ENCODE results near the gene SPON2. TPM values are rescaled to one million over a fixed set of nuclear protein-coding genes. Genes with fewer than 3 reads are reported as not detected.
A peak's percentile ranks its signal among the peaks of the same experiment; 100 is the strongest.

The SPON2 gene
- polyA plus RNA-seq, 1 donor from 2014 or later: 8.6 TPM

DNA sequence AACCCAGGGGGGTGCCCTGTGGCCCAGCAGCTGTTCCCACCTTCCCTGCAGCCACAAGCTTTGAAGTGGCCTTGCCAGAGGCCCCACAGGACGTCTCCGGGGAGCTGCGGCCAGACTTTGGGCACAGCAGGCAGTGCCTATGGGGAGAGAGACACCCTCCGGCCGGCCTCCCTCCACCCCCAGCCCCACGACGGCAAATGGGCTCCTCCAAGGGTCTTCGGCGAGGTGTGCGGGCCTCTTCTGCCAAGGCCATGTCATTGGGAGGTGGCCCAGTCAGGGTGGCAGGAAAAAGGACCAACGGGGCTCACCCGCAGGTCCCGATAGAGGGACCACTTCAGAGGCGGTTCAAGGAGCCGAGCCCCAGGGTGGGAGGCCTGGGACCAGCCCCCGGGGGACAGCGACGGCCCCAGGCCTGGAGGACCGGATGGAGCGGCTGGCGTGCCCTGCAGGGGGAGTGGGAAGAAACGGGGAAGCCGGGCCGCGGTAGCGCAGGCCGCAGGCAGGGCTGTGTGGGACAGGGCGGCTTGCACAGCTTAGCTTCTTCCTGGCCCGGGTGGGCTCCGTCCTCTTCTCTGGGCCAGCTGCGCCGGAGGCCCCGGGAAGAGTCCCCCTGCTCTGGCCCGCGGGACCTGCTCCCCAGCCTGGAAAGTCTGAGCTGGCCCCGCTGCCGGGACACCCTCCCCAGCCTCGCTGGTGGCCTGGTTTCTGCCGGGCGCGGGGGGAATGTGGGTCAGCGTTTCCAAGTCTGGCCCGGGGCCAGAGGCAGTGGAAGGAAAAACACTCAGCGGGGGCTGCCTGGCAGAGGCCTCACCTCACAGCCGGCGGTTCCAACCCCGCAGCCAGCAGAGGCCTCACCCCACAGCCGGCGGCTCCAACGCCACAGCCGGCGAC, 21.9 kb upstream of the SPON2 start:
- no peak overlapping the region for H3K27ac Mint-ChIP-seq
- no peaks in the 10 kb centered on the region for H3K27me3 Mint-ChIP-seq
- H3K4me1 Mint-ChIP-seq: peaks cover 0 to 7% (median 0%) of the 10 kb centered on the region in 3 donors
- no peaks in the 10 kb centered on the region for H3K36me3 Mint-ChIP-seq
- peaks cover 0 to 4% (median 0%) of the 10 kb centered on the region in 3 donors for H3K9me3 Mint-ChIP-seq
- H3K4me3 Mint-ChIP-seq: no peak overlapping the region

DNA sequence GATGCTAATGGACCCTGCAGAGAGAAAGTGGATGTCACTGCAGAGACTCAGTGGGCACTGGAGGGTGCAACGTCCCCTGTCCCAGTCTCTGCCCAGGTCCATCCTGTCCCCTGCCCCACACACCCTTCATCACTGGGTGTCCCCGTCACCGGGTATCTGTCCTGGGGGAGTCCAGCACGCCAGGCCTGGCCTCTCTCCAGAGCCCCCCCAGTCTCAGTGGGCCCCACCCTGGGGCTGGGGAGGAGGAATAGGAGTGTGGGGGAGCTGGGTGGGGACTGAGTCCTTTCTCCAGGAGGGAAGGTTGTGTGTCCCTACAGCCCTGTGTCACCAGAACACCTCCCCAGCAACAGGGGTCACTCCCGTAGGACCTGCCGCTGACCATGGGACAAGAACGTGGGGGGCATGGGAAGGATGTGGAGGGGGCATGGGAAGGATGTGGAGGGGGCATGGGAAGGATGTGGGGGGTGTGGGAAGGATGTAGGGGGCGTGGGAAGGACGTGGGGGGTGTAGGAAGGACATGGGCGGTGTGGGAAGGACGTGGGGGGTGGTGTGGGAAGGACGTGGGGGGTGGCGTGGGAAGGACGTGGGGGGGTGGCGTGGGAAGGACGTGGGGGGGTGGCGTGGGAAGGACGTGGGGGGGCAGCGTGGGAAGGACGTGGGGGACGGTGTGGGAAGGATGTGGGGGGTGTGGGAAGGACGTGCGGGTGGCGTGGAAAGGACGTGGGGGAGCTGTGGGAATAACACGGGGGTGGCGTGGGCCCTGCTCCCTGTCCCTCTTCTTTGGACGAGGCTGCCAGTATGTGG, 21.0 kb upstream of the SPON2 start:
- Mint-ChIP-seq H3K4me3 (no peak overlapping the region), H3K27ac (no peak overlapping the region), H3K36me3 (no peaks in the 10 kb centered on the region), H3K9me3 (peaks cover 0 to 4% (median 0%) of the 10 kb centered on the region in 3 donors), H3K4me1 (peaks cover 0 to 5% (median 0%) of the 10 kb centered on the region in 3 donors), H3K27me3 (no peaks in the 10 kb centered on the region)

DNA sequence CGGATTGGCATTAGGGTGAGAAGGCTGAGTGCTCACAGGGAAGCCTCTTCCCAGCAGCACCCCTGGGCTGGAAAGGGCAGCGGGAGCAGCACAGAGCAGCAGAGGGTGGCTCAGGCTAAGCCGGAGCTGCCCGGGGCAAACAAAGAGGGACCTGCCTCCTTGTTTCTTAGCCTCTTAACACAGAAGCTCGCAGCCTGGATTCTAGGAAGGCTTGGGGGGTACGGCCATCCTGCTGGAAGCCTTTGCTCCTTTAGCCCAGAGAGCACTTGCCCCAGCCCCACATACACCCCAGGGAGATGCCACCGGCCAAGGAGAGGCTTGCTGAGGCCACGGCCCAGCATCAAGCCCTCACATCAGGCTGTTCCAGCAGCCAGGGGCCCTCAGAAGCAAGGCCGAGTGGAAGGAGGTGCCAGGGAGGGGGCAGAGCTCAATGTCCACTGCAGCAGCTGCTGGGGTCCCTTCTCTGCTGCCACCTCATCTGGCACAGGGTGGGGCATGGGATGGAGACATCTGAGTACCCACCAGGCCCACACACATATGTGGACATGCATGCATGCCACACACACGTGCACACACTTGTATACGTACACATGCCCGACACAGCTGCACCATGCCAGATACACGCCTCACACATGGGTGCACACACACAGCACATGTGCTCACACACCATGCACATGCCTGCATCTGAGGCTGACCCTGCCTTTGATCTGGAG, 20.3 kb upstream of the SPON2 start:
- H3K4me1 Mint-ChIP-seq: no peaks in the 10 kb centered on the region
- H3K4me3 Mint-ChIP-seq: no peak overlapping the region
- no peaks in the 10 kb centered on the region for H3K27me3 Mint-ChIP-seq
- no peaks in the 10 kb centered on the region for H3K36me3 Mint-ChIP-seq
- H3K27ac Mint-ChIP-seq: no peak overlapping the region
- H3K9me3 Mint-ChIP-seq: peaks cover 0 to 4% (median 0%) of the 10 kb centered on the region in 3 donors

DNA sequence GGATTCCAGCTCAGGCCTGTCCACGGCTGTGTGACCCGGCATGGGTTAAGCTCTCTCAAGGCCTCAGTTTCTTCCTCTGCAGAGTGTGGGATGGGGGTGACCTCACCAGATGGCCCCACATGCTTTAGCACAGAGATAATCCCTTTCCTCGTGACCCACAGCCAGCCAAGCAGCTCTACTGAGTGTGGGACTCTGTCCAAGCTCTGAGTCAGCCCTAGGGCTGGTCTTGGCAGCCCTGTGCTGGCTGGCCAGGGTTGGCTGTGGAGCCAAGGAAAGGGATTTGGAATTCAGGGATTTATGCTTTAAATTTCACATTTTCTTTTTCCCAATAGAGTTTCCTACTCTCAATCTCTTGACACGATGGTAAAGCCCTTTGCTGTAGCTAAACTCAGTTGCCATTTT, 19.7 kb upstream of the SPON2 start:
- Mint-ChIP-seq H3K4me1 (peaks cover 2 to 3% (median 3%) of the 10 kb centered on the region in 3 donors), H3K27ac (no peak overlapping the region), H3K27me3 (no peaks in the 10 kb centered on the region), H3K9me3 (peaks cover 0 to 4% (median 0%) of the 10 kb centered on the region in 3 donors), H3K4me3 (no peak overlapping the region), H3K36me3 (no peaks in the 10 kb centered on the region)

- Mint-ChIP-seq H3K4me3 (no peak overlapping the region), H3K27me3 (no peaks in the 10 kb centered on the region), H3K27ac (no peak overlapping the region), H3K36me3 (no peaks in the 10 kb centered on the region), H3K4me1 (peaks cover 5 to 8% (median 5%) of the 10 kb centered on the region in 3 donors), H3K9me3 (peaks cover 0 to 4% (median 0%) of the 10 kb centered on the region in 3 donors)
These were observed 19.2 kb upstream of the SPON2 start for GRCh38 chr4:1191621-1192020.

- Mint-ChIP-seq H3K27ac (no peak overlapping the region), H3K36me3 (no peaks in the 10 kb centered on the region), H3K4me1 (peaks cover 14 to 21% (median 17%) of the 10 kb centered on the region in 3 donors), H3K4me3 (peak overlapping the region in 2 of 4 donors; percentile 15 to 16), H3K27me3 (no peaks in the 10 kb centered on the region), H3K9me3 (peaks cover 0 to 4% (median 0%) of the 10 kb centered on the region in 3 donors)
These were observed 14.8 kb upstream of the SPON2 start for GRCh38 chr4:1187182-1187581.

GRCh38 chr4:1183985-1184773, 11.8 kb upstream of the SPON2 start:
- H3K27ac Mint-ChIP-seq: peak overlapping the region in 2 of 3 donors; percentile 1 to 74
- H3K4me3 Mint-ChIP-seq: peak overlapping the region; percentile 3 to 89 (median 72)
- peaks cover 3 to 12% (median 9%) of the 10 kb centered on the region in 3 donors for H3K9me3 Mint-ChIP-seq
- H3K36me3 Mint-ChIP-seq: no peaks in the 10 kb centered on the region
- peaks cover 2% of the 10 kb centered on the region for H3K27me3 Mint-ChIP-seq
- H3K4me1 Mint-ChIP-seq: peaks cover 14 to 21% (median 18%) of the 10 kb centered on the region in 3 donors

DNA sequence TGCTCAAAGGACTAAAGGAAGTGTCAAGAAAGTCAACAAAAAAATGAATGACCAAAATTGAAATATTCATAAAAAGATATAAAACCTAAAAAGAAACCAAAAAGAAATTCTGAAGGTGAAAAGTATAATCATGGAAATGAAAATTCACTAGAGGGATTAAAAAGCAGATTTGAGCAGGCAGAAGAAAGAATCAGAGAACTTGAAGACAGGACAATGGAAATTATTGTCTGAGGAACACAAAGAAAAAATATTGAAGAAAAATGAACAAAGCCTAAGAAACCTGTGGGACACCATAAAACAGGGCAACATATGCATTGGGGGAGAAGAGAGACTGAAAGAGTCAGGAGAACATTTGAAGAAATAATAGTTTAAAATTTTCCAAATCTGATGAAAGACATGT, 9.9 kb upstream of the SPON2 start:
- Mint-ChIP-seq H3K36me3 (no peaks in the 10 kb centered on the region), H3K9me3 (peaks cover 3 to 12% (median 9%) of the 10 kb centered on the region in 3 donors), H3K27ac (no peak overlapping the region), H3K4me1 (peaks cover 14 to 20% (median 17%) of the 10 kb centered on the region in 3 donors), H3K4me3 (peak overlapping the region in 1 of 4 donors; percentile 38), H3K27me3 (peaks cover 3% of the 10 kb centered on the region)

GRCh38 chr4:1180663-1181062, 8.3 kb upstream of the SPON2 start:
- Mint-ChIP-seq H3K4me1 (peaks cover 10 to 13% (median 13%) of the 10 kb centered on the region in 3 donors), H3K9me3 (peaks cover 3 to 12% (median 9%) of the 10 kb centered on the region in 3 donors), H3K4me3 (no peak overlapping the region), H3K36me3 (no peaks in the 10 kb centered on the region), H3K27ac (no peak overlapping the region), H3K27me3 (peaks cover 3% of the 10 kb centered on the region)

DNA sequence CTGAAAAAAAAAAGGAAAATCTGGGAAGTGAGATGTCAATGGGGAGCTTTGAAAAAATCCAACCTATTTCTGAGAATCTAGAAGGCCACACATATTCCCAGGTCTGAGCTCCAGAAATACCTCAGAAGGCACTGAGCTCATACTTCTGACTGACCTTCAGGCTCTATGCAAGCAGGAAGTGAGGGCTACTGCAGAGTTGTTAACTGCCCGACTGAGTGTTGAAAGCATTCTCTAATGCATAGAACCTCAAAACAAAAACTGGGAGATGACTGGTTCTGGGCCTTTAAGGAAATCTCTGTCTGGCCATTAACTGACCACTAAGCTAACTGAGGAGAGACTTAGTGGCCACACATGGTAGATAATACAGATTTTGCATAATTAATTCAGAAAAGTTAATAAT, 7.6 kb upstream of the SPON2 start:
- H3K4me1 Mint-ChIP-seq: peaks cover 10 to 13% (median 13%) of the 10 kb centered on the region in 3 donors
- peaks cover 3 to 12% (median 9%) of the 10 kb centered on the region in 3 donors for H3K9me3 Mint-ChIP-seq
- H3K4me3 Mint-ChIP-seq: no peak overlapping the region
- H3K27ac Mint-ChIP-seq: no peak overlapping the region
- peaks cover 3% of the 10 kb centered on the region for H3K27me3 Mint-ChIP-seq
- no peaks in the 10 kb centered on the region for H3K36me3 Mint-ChIP-seq

DNA sequence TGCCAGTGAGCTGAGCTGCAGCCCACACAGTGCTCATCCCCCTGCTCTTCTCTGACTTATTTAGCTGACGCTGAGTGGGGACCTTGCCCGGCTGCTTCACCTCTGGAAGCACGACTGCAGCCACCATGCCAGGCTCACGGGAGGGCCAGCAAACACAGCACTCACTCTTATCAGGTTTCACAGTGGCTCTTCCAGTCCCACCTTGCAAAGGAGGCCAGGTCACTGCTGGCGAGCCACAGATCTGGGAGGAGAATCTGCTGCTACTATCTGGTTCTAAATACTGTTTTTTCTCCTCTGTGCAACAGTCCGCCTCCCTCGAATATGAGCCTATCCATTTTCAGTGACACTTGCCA, 6.7 kb upstream of the SPON2 start:
- Mint-ChIP-seq H3K4me3 (no peak overlapping the region), H3K27me3 (peaks cover 3% of the 10 kb centered on the region), H3K9me3 (peaks cover 3 to 12% (median 9%) of the 10 kb centered on the region in 3 donors), H3K36me3 (no peaks in the 10 kb centered on the region), H3K4me1 (peaks cover 6 to 7% (median 7%) of the 10 kb centered on the region in 3 donors), H3K27ac (no peak overlapping the region)

DNA sequence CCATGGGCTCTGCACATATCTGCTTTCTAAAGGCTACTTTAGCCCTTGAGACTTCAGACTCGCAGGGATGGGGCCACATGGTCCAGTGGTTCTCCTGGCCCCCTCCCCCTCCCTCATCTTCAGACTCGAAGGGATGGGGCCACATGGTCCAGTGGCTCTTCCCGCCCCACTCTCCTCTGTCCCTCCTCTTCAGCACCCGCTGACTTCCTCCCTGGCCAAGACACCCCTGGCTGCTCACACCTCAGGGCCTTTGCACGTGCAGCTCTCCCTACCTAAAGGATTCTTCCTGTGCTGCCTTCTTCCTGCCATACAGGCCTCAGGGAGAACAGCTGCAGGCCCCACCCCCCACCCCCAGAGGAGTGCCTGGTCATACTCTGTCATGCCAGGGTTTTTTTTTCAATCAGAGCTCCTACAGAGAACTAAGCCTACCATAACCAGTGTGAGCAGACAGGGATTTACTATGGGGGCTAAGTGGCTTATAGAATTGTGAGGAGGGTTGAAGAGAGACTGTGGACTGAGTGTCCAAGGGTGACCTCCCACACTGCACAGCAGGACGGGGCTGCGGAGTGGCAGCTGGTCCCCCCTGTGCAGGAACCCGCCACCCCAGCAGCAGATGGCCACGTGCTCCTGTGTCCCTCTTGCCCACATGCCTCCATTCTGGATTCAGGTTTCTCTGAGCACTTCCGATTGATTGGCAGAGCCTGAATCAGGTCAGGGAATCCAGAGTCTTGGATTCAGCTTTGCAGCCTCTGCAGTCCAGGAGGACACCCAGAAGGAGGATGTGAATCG, 6.1 kb upstream of the SPON2 start:
- Mint-ChIP-seq H3K9me3 (peaks cover 3 to 12% (median 9%) of the 10 kb centered on the region in 3 donors), H3K4me3 (no peak overlapping the region), H3K27me3 (peaks cover 3% of the 10 kb centered on the region), H3K4me1 (peaks cover 3 to 6% (median 6%) of the 10 kb centered on the region in 3 donors), H3K36me3 (no peaks in the 10 kb centered on the region), H3K27ac (no peak overlapping the region)
